ENCODE data around the gene RNASE9. TPM values are rescaled to one million over a fixed set of nuclear protein-coding genes. Genes with fewer than 3 reads are reported as not detected.

Gene RNASE9
- total and polyA plus RNA-seq, 4 donors = not detected

- no peak for TF ChIP-seq CTCF (IDR thresholded peaks at IDR 0.05; ENCODE audit: low read depth, low read length, missing input control)
- no peak for TF ChIP-seq REST (IDR thresholded peaks at IDR 0.05)
- TF ChIP-seq TAF1 (conservative IDR thresholded peaks at IDR 0.05) = no peak
- TF ChIP-seq HNF4G (IDR thresholded peaks at IDR 0.05) = no peak
- TF ChIP-seq FOXA2 (IDR thresholded peaks at IDR 0.05) = no peak
- TF ChIP-seq JUND (IDR thresholded peaks at IDR 0.05) = no peak
- TF ChIP-seq RAD21 (IDR thresholded peaks at IDR 0.05) = no peak
- TF ChIP-seq EGR1 (IDR thresholded peaks at IDR 0.05; ENCODE audit: low read depth in 2 of 2) = no peak
- no peak for TF ChIP-seq RXRA (IDR thresholded peaks at IDR 0.05)
- no peak for TF ChIP-seq ATF3 (IDR thresholded peaks at IDR 0.05)
- no peak for TF ChIP-seq GABPA (IDR thresholded peaks at IDR 0.05 in 1 of 2, conservative IDR thresholded peaks at IDR 0.05 in 1 of 2)
- no peak for TF ChIP-seq ZBTB33 (IDR thresholded peaks at IDR 0.05)
- TF ChIP-seq NR2F2 (IDR thresholded peaks at IDR 0.05) = no peak
- no peak for TF ChIP-seq HNF4A (conservative IDR thresholded peaks at IDR 0.05)
- H3K4me3 ChIP-seq (ENCODE audit: low read depth in 1 of 3, low read length in 3 of 3) = no peak overlapping the region
- H3K27ac ChIP-seq (ENCODE audit: low read depth in 1 of 2, low read length in 2 of 2) = no peak overlapping the region
These were observed 5.0 kb downstream of the RNASE9 start for GRCh38 chr14:20555845-20556244.

GRCh38 chr14:20553024-20553423 is 7.8 kb downstream of the RNASE9 start:
- no peak overlapping the region for H3K4me3 ChIP-seq (ENCODE audit: low read depth in 1 of 3, low read length in 3 of 3)
- no peak overlapping the region for H3K9ac ChIP-seq (ENCODE audit: low read depth in 1 of 2, low read length in 2 of 2)
- DNase-seq (ENCODE audit: low spot score) = no peak
- no peak overlapping the region for H3K27ac ChIP-seq (ENCODE audit: low read depth in 1 of 2, low read length in 2 of 2)
- no peaks in the 10 kb centered on the region for H3K4me1 ChIP-seq (ENCODE audit: control insufficient read depth in 4 of 4, insufficient read depth in 4 of 4, low read length in 3 of 4)
- H3K27me3 ChIP-seq (ENCODE audit: control insufficient read depth in 4 of 4, insufficient read depth in 4 of 4, low read length in 3 of 4) = no peaks in the 10 kb centered on the region
- H3K9me3 ChIP-seq (ENCODE audit: control insufficient read depth in 4 of 4, low read length in 3 of 4) = no peaks in the 10 kb centered on the region
- no peaks in the 10 kb centered on the region for H3K36me3 ChIP-seq (ENCODE audit: control insufficient read depth in 4 of 4, insufficient read depth in 3 of 4, low read depth in 1 of 4, low read length in 3 of 4)
- TF ChIP-seq JUND (IDR thresholded peaks at IDR 0.05) (no peak), FOXA1 (IDR thresholded peaks at IDR 0.05) (no peak), NR2F2 (IDR thresholded peaks at IDR 0.05) (no peak), MAX (IDR thresholded peaks at IDR 0.05) (no peak), HNF4A (conservative IDR thresholded peaks at IDR 0.05) (no peak), RXRA (IDR thresholded peaks at IDR 0.05) (no peak), CTCF (IDR thresholded peaks at IDR 0.05; ENCODE audit: low read depth, low read length, missing input control) (no peak), REST (IDR thresholded peaks at IDR 0.05) (no peak), YY1 (IDR thresholded peaks at IDR 0.05) (no peak)

More at GRCh38 chr14:20555845-20556244, 5.0 kb downstream of the RNASE9 start:
- no peak for DNase-seq (ENCODE audit: low spot score)
- H3K9ac ChIP-seq (ENCODE audit: low read depth in 1 of 2, low read length in 2 of 2) = no peak overlapping the region
- H3K9me3 ChIP-seq (ENCODE audit: control insufficient read depth in 4 of 4, low read length in 3 of 4) = no peaks in the 10 kb centered on the region
- WGBS = 81% methylated on average over 3 of the region's 3 CpGs
- H3K4me1 ChIP-seq (ENCODE audit: control insufficient read depth in 4 of 4, insufficient read depth in 4 of 4, low read length in 3 of 4) = no peaks in the 10 kb centered on the region
- H3K27me3 ChIP-seq (ENCODE audit: control insufficient read depth in 4 of 4, insufficient read depth in 4 of 4, low read length in 3 of 4) = no peaks in the 10 kb centered on the region
- no peaks in the 10 kb centered on the region for H3K36me3 ChIP-seq (ENCODE audit: control insufficient read depth in 4 of 4, insufficient read depth in 3 of 4, low read depth in 1 of 4, low read length in 3 of 4)
